GM12873 (cell line): ENCODE results near the gene PDE11A.

Experiments used
- TF ChIP-seq, protein P1 (sequence below): IDR thresholded peaks from 2 replicates; pipeline ENCODE4 v1.5.1; 2012; ENCODE audit warnings: low read depth, mild to moderate bottlenecking, moderate library complexity, low read length, control low read depth; ENCODE audit not compliant: insufficient read depth; ENCODE audit errors: missing control alignments

PDE11A gene

DNA sequence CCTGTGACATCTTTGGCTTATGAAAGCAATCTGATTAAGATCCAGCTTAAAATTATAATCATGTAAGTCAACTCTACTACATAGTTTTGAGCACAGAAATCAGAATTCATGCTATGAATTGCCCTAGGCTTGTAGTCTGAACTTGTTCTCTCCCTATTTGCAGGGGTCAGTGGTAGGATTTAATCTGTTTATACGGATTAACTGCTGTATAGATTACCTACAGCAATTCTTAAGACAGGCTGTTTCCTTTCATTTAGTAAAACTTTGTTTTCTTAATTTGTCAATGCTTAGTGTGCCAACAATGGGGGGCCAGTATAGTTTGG is 287.9 kb downstream of the PDE11A start:
- TF ChIP-seq, protein P1, sequence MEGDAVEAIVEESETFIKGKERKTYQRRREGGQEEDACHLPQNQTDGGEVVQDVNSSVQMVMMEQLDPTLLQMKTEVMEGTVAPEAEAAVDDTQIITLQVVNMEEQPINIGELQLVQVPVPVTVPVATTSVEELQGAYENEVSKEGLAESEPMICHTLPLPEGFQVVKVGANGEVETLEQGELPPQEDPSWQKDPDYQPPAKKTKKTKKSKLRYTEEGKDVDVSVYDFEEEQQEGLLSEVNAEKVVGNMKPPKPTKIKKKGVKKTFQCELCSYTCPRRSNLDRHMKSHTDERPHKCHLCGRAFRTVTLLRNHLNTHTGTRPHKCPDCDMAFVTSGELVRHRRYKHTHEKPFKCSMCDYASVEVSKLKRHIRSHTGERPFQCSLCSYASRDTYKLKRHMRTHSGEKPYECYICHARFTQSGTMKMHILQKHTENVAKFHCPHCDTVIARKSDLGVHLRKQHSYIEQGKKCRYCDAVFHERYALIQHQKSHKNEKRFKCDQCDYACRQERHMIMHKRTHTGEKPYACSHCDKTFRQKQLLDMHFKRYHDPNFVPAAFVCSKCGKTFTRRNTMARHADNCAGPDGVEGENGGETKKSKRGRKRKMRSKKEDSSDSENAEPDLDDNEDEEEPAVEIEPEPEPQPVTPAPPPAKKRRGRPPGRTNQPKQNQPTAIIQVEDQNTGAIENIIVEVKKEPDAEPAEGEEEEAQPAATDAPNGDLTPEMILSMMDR, result no peak

DNA sequence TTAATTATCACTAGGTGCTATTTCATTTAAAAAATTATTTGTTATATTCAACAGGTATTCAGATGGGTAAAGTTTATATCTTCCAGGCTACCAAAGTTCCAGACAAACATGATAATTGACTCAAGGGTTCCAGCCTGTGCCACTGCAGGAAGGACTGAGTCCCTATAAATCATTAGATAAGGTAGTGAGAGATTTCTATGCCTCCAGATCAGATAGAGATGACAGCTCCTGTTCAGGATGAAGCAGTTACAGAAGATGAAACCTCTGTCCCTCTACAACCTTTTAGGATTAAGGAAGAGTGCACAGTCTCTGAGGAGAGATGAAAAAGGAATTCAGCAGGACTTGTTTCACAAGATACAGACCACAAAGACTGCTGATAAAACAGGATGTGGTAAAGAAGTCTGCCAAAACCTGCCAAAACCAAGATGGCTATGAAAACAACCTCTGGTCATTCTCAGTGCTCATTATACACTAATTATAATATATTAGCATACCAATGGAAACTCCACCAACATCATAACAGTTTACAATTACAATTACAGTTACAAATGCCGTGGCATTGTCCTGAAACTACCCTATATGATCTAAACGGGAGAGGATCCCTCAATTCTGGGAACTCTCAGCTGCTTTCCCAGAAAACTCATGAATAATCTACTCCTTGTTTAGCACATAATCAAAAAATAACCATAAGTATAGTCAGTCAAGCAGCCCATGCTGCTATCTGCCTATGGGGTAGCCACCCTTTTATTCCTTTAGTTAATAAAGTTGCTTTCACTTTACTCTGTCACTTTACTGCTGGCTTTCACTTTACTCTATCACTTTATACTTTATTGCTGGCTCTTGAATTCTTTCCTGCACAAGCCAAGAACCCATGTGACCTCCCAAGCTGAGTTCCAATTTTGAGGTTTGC is 288.5 kb downstream of the PDE11A start:
- TF ChIP-seq, protein P1, result no peak

DNA sequence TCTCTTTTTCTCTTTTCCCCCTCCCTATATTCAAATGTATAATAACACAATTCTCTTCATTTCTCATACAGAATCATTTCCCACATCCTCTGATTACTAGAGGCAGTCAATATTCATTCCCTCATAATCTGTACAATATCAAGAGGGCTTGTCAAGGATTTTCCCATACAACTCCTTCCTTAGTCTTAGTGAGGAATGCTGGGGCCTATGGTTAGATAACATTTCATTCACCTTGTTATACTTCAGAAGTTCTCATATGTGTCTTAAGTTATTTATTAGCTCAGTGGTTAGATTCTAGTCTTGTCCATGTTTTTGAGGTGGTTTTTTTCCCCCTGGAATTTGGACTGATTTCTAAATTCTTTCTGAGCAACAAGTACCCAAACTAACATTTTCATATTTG is 289.5 kb downstream of the PDE11A start:
- TF ChIP-seq, protein P1, result no peak

DNA sequence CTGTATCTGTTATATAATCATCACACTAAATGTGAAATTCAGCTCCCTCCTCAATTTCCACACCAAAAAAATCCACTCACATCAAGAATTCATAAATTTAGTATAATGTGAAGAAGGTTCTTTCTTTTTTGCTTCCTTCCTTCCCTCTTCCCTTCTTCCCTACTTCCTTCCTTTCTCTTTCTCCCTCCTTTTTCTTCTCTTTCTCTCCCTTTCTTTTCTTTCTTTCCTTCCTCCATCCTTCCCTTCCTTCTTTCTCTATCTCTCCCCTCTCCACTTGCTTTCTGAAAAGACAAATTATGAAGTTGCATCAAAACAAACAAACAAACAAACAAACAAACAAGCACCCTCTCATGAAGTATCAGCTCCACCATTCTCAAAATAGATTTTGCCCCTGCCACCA is 290.0 kb downstream of the PDE11A start:
- TF ChIP-seq, protein P1, result no peak

DNA sequence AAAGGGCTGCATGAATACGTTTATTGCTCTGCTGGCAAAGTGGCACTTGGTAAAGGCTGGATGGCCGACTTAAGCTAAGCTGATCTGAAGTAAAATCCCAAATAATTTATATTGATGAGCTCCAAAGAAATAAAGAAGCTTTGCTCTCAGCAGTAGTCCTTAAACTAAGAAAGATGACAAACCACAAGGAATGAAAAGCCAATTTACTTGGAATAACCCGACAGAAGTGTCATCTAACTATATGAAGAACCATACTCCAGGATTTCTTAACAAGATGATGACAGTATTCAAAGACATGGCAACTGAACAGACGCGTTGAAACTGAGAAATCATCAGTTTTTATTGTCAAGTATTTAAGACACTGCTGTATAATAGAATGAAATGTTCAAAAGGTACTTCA is 294.1 kb downstream of the PDE11A start:
- TF ChIP-seq, protein P1, result no peak

DNA sequence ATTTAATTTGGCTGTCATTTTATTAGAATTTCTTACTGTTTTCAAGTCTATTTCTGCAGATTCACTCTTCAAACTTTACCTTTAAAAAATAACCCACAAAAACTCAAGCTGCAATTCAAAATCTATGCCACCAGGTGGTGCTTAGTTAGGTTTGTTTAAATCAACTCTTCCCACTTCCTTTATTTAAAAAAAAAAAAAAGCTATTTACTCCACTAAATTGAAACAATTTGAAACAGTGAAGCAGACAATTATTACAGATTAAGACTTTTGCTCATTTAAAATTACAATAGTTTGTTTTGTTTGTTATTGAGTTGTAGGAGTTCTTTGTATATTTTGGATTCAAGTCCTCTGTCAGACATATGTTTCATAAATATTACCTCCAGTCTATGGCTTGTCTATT is 300.0 kb downstream of the PDE11A start:
- TF ChIP-seq, protein P1, result peak; percentile 51

DNA sequence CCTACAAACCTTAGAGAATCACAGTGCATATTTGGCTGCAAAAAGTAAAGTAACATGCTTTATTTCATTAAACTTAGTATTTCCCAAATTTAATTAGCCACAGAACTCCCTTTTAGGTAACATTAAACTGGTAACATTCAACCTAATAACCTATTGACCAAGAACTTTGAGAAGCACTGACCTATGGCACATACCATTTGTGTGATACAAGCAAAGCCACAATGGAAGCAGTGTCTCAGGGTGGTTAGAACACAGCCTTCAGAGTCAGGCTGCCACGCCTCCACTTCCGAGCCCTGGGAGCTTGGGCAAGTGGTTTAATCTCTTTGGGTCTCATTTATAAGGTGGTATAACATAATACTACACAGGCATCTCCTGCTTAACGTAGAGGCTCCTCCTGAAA is 301.4 kb downstream of the PDE11A start:
- TF ChIP-seq, protein P1, result no peak
